Liver (tissue), 9 donors: ENCODE data around the gene FAM174A. TPM values are rescaled to one million over a fixed set of nuclear protein-coding genes. Genes with fewer than 3 reads are reported as not detected.

Source experiments
- DNase-seq: peaks from one replicate; pipeline ENCODE4 v3.0.0-alpha.2; 2017; ENCODE audit warnings: low spot score
- H3K27ac ChIP-seq, 2 donors: one replicate each; pipeline ENCODE4 v1.7.0; 2013; ENCODE audit warnings: inconsistent platforms in 2 of 2, low read length in 2 of 2, control low read depth in 1 of 2, low read depth in 1 of 2, mild to moderate bottlenecking in 1 of 2
- H3K27me3 ChIP-seq, 4 donors: one replicate each; pipeline versions ENCODE4 v1.6.1 to v1.7.0; 2013; ENCODE audit warnings: low read length in 3 of 4, inconsistent platforms in 1 of 4, mild to moderate bottlenecking in 1 of 4, moderate library complexity in 1 of 4; ENCODE audit not compliant: control insufficient read depth in 4 of 4, insufficient read depth in 4 of 4
- H3K36me3 ChIP-seq, 4 donors: one replicate each; pipeline versions ENCODE4 v1.6.1 to v1.7.0; 2013; ENCODE audit warnings: low read length in 3 of 4, mild to moderate bottlenecking in 3 of 4, low read depth in 1 of 4, moderate library complexity in 1 of 4; ENCODE audit not compliant: control insufficient read depth in 4 of 4, insufficient read depth in 3 of 4
- H3K4me1 ChIP-seq, 4 donors: one replicate each; pipeline versions ENCODE4 v1.6.1 to v1.7.0; 2013; ENCODE audit warnings: low read length in 3 of 4, mild to moderate bottlenecking in 3 of 4, moderate library complexity in 1 of 4; ENCODE audit not compliant: control insufficient read depth in 4 of 4, insufficient read depth in 4 of 4
- H3K4me3 ChIP-seq, 3 donors: one replicate each; pipeline versions ENCODE4 v1.6.1 to v1.7.0; 2013; ENCODE audit warnings: low read length in 3 of 3, control low read depth in 1 of 3, low read depth in 1 of 3, mild to moderate bottlenecking in 1 of 3
- H3K9ac ChIP-seq, 2 donors: one replicate each; pipeline ENCODE4 v1.7.0; 2013; ENCODE audit warnings: low read length in 2 of 2, mild to moderate bottlenecking in 2 of 2, moderate library complexity in 2 of 2, control low read depth in 1 of 2, low read depth in 1 of 2
- H3K9me3 ChIP-seq, 4 donors: one replicate each; pipeline versions ENCODE4 v1.6.1 to v1.7.0; 2013; ENCODE audit warnings: low read length in 3 of 4; ENCODE audit not compliant: control insufficient read depth in 4 of 4
- EGR1 ChIP-seq, 2 donors: IDR thresholded peaks; 2 replicates each; pipeline ENCODE4 v1.6.1; 2016 to 2018; ENCODE audit warnings: antibody characterized with exemption in 2 of 2, low read depth in 2 of 2
- FOXA1 ChIP-seq: IDR thresholded peaks from 2 replicates; pipeline ENCODE4 v1.6.1; 2016; ENCODE audit warnings: antibody characterized with exemption
- FOXA2 ChIP-seq: IDR thresholded peaks from 2 replicates; pipeline ENCODE4 v1.6.1; 2016; ENCODE audit warnings: antibody characterized with exemption
- GABPA ChIP-seq, 2 donors: IDR thresholded peaks in 1 of 2; conservative IDR thresholded peaks in 1 of 2; 2 replicates each; pipeline ENCODE4 v1.6.1; 2016; ENCODE audit warnings: antibody characterized with exemption in 2 of 2, mild to moderate bottlenecking in 1 of 2, moderate library complexity in 1 of 2
- HNF4G ChIP-seq: IDR thresholded peaks from 2 replicates; pipeline ENCODE4 v1.6.1; 2016; ENCODE audit warnings: antibody characterized with exemption
- JUND ChIP-seq, 2 donors: IDR thresholded peaks; 2 replicates each; pipeline ENCODE4 v1.6.1; 2016; ENCODE audit warnings: antibody characterized with exemption in 2 of 2
- NR2F2 ChIP-seq: IDR thresholded peaks from 2 replicates; pipeline ENCODE4 v1.6.1; 2016; ENCODE audit warnings: antibody characterized with exemption
- RAD21 ChIP-seq, 2 donors: IDR thresholded peaks; 2 replicates each; pipeline ENCODE4 v1.6.1; 2016; ENCODE audit warnings: antibody characterized with exemption in 2 of 2, mild to moderate bottlenecking in 2 of 2
- RXRA ChIP-seq, 2 donors: IDR thresholded peaks; 2 replicates each; pipeline ENCODE4 v1.6.1; 2017 to 2018; ENCODE audit warnings: antibody characterized with exemption in 2 of 2, mild to moderate bottlenecking in 1 of 2
- SP1 ChIP-seq: IDR thresholded peaks from 2 replicates; pipeline ENCODE4 v1.6.1; 2018; ENCODE audit warnings: antibody characterized with exemption, mild to moderate bottlenecking
- TAF1 ChIP-seq: conservative IDR thresholded peaks from 2 replicates; pipeline ENCODE4 v1.6.1; 2016; ENCODE audit warnings: antibody characterized with exemption, mild to moderate bottlenecking
- WGBS: extraction: QIAGEN DNeasy Blood & Tissue Kit; methylation state at CpG from one replicate; pipeline ENCODE4 v1.1.7; 2013; 5-methylcytosine and 5-hydroxymethylcytosine counted together
- polyA plus RNA-seq, 2 donors: library from polyadenylated mRNA; stranded (reverse) in 1 of 2; unstranded in 1 of 2; fragments of 200-250 nt in 1 of 2; fragments of >200 nt in 1 of 2; fragmentation: Nextera tagmentation in 1 of 2; extraction: Ambion mirVana in 1 of 2; gene quantifications; one replicate each; pipeline versions ENCODE4 v1.2.1 to v1.2.3, GENCODE V29; 2013 to 2015
- total RNA-seq, 2 donors: library from RNA; depleted of rRNA; stranded (reverse); fragments of >200 nt; gene quantifications; one replicate each; pipeline ENCODE4 v1.2.3, GENCODE V29; 2014
- TF ChIP-seq, protein P1 (sequence below): IDR thresholded peaks from 2 replicates; pipeline ENCODE4 v1.6.1; 2016; ENCODE audit warnings: antibody characterized with exemption
- TF ChIP-seq, protein P2 (sequence below): IDR thresholded peaks from 2 replicates; pipeline ENCODE4 v1.6.1; 2016; ENCODE audit warnings: antibody characterized with exemption
- TF ChIP-seq, protein P3 (sequence below): IDR thresholded peaks from 2 replicates; pipeline ENCODE4 v1.6.1; 2016; ENCODE audit warnings: antibody characterized with exemption
- TF ChIP-seq, protein P4 (sequence below): fragments of 150-350 bp; IDR thresholded peaks from 2 replicates; pipeline ENCODE4 v1.5.1; 2017; ENCODE audit warnings: improper control_type of control experiment, low read depth, low read length; ENCODE audit not compliant: missing input control
- TF ChIP-seq, protein P5 (sequence below): IDR thresholded peaks from 2 replicates; pipeline ENCODE4 v1.6.1; 2016; ENCODE audit warnings: antibody characterized with exemption, mild to moderate bottlenecking
- donor health status: healthy.
- donor health status: healthy.
- donor health status: healthy.
- donor health status: healthy.
- donor health status: healthy.

The FAM174A gene
- total and polyA plus RNA-seq, 4 donors: 8.4 to 20.4 (median 15.9) TPM

DNA sequence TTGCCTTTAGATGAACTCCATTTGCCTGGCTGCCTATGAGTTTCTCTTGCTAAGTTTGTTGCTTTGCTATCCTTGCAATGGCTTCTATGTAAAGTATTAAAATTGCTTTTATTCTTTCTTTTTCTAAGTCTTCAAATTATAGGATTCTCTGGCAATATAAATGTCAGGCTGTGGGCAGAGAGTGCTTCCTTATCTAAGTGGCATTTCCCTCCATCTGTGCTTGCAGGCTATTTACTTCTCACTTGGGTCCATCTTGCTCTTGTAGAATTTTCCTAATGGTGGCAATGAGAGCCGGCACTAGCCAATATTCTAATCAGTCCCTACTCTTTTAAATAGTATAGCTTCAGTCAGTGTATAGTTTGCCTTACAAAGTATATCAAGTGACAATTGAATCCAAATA lies 63.3 kb downstream of the FAM174A start:
- H3K9ac ChIP-seq: no peak overlapping the region
- H3K4me1 ChIP-seq: no peaks in the 10 kb centered on the region
- WGBS: 85% methylated on average over 1 of the region's 1 CpG
- no peak overlapping the region for H3K4me3 ChIP-seq
- H3K27ac ChIP-seq: no peak overlapping the region
- no peaks in the 10 kb centered on the region for H3K27me3 ChIP-seq
- DNase-seq: no peak
- no peaks in the 10 kb centered on the region for H3K9me3 ChIP-seq
- no peaks in the 10 kb centered on the region for H3K36me3 ChIP-seq
- no peak for TF ChIP-seq TAF1
- TF ChIP-seq GABPA (IDR thresholded peaks at IDR 0.05 in 1 of 2, conservative IDR thresholded peaks at IDR 0.05 in 1 of 2): no peak
- TF ChIP-seq, protein P1, sequence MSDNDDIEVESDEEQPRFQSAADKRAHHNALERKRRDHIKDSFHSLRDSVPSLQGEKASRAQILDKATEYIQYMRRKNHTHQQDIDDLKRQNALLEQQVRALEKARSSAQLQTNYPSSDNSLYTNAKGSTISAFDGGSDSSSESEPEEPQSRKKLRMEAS: no peak
- no peak for TF ChIP-seq RXRA (IDR thresholded peaks at IDR 0.05)
- TF ChIP-seq RAD21 (IDR thresholded peaks at IDR 0.05): no peak
- no peak for TF ChIP-seq FOXA2
- TF ChIP-seq SP1: no peak
- TF ChIP-seq HNF4G: no peak
- TF ChIP-seq FOXA1: no peak
- TF ChIP-seq, protein P2, sequence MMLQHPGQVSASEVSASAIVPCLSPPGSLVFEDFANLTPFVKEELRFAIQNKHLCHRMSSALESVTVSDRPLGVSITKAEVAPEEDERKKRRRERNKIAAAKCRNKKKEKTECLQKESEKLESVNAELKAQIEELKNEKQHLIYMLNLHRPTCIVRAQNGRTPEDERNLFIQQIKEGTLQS: no peak
- TF ChIP-seq NR2F2: no peak
- TF ChIP-seq, protein P3, sequence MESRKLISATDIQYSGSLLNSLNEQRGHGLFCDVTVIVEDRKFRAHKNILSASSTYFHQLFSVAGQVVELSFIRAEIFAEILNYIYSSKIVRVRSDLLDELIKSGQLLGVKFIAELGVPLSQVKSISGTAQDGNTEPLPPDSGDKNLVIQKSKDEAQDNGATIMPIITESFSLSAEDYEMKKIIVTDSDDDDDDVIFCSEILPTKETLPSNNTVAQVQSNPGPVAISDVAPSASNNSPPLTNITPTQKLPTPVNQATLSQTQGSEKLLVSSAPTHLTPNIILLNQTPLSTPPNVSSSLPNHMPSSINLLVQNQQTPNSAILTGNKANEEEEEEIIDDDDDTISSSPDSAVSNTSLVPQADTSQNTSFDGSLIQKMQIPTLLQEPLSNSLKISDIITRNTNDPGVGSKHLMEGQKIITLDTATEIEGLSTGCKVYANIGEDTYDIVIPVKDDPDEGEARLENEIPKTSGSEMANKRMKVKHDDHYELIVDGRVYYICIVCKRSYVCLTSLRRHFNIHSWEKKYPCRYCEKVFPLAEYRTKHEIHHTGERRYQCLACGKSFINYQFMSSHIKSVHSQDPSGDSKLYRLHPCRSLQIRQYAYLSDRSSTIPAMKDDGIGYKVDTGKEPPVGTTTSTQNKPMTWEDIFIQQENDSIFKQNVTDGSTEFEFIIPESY: no peak
- TF ChIP-seq, protein P4, sequence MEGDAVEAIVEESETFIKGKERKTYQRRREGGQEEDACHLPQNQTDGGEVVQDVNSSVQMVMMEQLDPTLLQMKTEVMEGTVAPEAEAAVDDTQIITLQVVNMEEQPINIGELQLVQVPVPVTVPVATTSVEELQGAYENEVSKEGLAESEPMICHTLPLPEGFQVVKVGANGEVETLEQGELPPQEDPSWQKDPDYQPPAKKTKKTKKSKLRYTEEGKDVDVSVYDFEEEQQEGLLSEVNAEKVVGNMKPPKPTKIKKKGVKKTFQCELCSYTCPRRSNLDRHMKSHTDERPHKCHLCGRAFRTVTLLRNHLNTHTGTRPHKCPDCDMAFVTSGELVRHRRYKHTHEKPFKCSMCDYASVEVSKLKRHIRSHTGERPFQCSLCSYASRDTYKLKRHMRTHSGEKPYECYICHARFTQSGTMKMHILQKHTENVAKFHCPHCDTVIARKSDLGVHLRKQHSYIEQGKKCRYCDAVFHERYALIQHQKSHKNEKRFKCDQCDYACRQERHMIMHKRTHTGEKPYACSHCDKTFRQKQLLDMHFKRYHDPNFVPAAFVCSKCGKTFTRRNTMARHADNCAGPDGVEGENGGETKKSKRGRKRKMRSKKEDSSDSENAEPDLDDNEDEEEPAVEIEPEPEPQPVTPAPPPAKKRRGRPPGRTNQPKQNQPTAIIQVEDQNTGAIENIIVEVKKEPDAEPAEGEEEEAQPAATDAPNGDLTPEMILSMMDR: no peak
- TF ChIP-seq EGR1 (IDR thresholded peaks at IDR 0.05; ENCODE audit: low read depth in 2 of 2): no peak
- TF ChIP-seq, protein P5, sequence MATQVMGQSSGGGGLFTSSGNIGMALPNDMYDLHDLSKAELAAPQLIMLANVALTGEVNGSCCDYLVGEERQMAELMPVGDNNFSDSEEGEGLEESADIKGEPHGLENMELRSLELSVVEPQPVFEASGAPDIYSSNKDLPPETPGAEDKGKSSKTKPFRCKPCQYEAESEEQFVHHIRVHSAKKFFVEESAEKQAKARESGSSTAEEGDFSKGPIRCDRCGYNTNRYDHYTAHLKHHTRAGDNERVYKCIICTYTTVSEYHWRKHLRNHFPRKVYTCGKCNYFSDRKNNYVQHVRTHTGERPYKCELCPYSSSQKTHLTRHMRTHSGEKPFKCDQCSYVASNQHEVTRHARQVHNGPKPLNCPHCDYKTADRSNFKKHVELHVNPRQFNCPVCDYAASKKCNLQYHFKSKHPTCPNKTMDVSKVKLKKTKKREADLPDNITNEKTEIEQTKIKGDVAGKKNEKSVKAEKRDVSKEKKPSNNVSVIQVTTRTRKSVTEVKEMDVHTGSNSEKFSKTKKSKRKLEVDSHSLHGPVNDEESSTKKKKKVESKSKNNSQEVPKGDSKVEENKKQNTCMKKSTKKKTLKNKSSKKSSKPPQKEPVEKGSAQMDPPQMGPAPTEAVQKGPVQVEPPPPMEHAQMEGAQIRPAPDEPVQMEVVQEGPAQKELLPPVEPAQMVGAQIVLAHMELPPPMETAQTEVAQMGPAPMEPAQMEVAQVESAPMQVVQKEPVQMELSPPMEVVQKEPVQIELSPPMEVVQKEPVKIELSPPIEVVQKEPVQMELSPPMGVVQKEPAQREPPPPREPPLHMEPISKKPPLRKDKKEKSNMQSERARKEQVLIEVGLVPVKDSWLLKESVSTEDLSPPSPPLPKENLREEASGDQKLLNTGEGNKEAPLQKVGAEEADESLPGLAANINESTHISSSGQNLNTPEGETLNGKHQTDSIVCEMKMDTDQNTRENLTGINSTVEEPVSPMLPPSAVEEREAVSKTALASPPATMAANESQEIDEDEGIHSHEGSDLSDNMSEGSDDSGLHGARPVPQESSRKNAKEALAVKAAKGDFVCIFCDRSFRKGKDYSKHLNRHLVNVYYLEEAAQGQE: no peak
- no peak for TF ChIP-seq JUND (IDR thresholded peaks at IDR 0.05)
